ENCODE measurements around the gene TCEAL4. TPM values are rescaled to one million over a fixed set of nuclear protein-coding genes. Genes with fewer than 3 reads are reported as not detected.

Gene TCEAL4
- total and polyA plus RNA-seq, 2 of the 13 experiments (the other 11 are each of a cell fraction or from before 2014, with no cell fraction given) = 12.6 to 31.0 TPM

- no peak for TF ChIP-seq FOSL1 (CRISPR knock-in tag; IDR thresholded peaks at IDR 0.05; ENCODE audit: borderline replicate concordance)
- TF ChIP-seq ELF3 (CRISPR knock-in tag; IDR thresholded peaks at IDR 0.05) = no peak
- TF ChIP-seq FOXM1 (CRISPR knock-in tag; IDR thresholded peaks at IDR 0.05) = no peak
- no peak for TF ChIP-seq KLF9 (CRISPR knock-in tag; IDR thresholded peaks at IDR 0.05; ENCODE audit: low read depth)
- TF ChIP-seq ZNF564 (CRISPR knock-in tag; IDR thresholded peaks at IDR 0.05) = no peak
- no peak for TF ChIP-seq CREB1 (IDR thresholded peaks at IDR 0.05)
- TF ChIP-seq CREB1 (CRISPR knock-in tag; IDR thresholded peaks at IDR 0.05) = no peak
- TF ChIP-seq POLR2AphosphoS2 (IDR thresholded peaks at IDR 0.05; ENCODE audit: low read depth, low read length) = no peak
- TF ChIP-seq KLF6 (CRISPR knock-in tag; IDR thresholded peaks at IDR 0.05) = no peak
- no peak for TF ChIP-seq MIXL1 (CRISPR knock-in tag; IDR thresholded peaks at IDR 0.05)
- no peak for TF ChIP-seq ZBTB40 (IDR thresholded peaks at IDR 0.05)
- peak; percentile 32; the same call in 1 of the 2 replicates for TF ChIP-seq ZBTB40 (CRISPR knock-in tag; IDR thresholded peaks at IDR 0.05)
- TF ChIP-seq JARID2 (CRISPR knock-in tag; IDR thresholded peaks at IDR 0.05; ENCODE audit: insufficient replicate concordance) = no peak
- no peak for TF ChIP-seq TCF12 (IDR thresholded peaks at IDR 0.05)
- TF ChIP-seq TCF12 (CRISPR knock-in tag; IDR thresholded peaks at IDR 0.05) = no peak
- TF ChIP-seq IRF2 (CRISPR knock-in tag; IDR thresholded peaks at IDR 0.05) = no peak
- TF ChIP-seq DNMT3B (CRISPR knock-in tag; conservative IDR thresholded peaks at IDR 0.05) = no peak
- TF ChIP-seq MYNN (CRISPR knock-in tag; IDR thresholded peaks at IDR 0.05; ENCODE audit: low read depth) = no peak
- no peak for TF ChIP-seq SMAD1 (CRISPR knock-in tag; IDR thresholded peaks at IDR 0.05; ENCODE audit: borderline replicate concordance, low read depth)
- no peak for TF ChIP-seq ZFP36L2 (CRISPR knock-in tag; IDR thresholded peaks at IDR 0.05)
- TF ChIP-seq U2AF1 (optimal IDR thresholded peaks at IDR 0.05; ENCODE audit: low read depth, low read length) = no peak
- TF ChIP-seq SNAPC5 (CRISPR knock-in tag; IDR thresholded peaks at IDR 0.05; ENCODE audit: borderline replicate concordance) = no peak
- TF ChIP-seq ZNF644 (CRISPR knock-in tag; IDR thresholded peaks at IDR 0.05; ENCODE audit: low read depth) = no peak
- TF ChIP-seq NFYB (CRISPR knock-in tag; IDR thresholded peaks at IDR 0.05) = no peak
- TF ChIP-seq XRCC5 (optimal IDR thresholded peaks at IDR 0.05; ENCODE audit: low read length) = no peak
- TF ChIP-seq MLLT10 (CRISPR knock-in tag; IDR thresholded peaks at IDR 0.05) = no peak
Measured at GRCh38 chrX:103629318-103630170, 44.2 kb downstream of the TCEAL4 start (continued).

All from HepG2 (cell line).